ENCODE results near the gene DOK5. TPM values are rescaled to one million over a fixed set of nuclear protein-coding genes. Genes with fewer than 3 reads are reported as not detected.

DOK5 gene
- total and polyA plus RNA-seq, 10 of the 15 experiments (the other 5 are each of a cell fraction or from before 2014, with no cell fraction given), result 0.03 TPM; not detected in 9

DNA sequence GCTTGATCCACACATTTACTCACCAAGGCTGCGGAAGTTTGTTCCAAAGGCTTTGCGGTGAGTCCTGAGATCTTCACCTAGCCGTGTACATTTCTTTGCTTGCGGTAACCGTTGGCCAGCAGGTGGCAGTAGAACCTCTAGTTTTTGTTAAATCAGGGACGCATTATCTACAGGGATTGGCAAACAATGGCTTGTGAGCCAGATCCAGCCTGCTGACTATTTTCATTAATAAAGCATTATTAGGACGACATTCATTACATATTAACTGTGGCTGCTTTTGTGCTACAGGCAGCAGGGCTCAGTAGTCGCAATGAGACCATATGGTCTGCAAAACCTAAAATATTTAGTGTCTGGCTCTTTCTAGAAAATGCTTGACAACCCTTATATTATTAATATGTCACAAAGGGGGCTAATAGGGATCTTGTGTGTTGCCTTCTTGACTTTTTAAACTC is 174.1 kb downstream of the DOK5 start (continued):
- TF ChIP-seq ETV6 (conservative IDR thresholded peaks at IDR 0.05 in 1 of 2, IDR thresholded peaks at IDR 0.05 in 1 of 2; ENCODE audit: borderline replicate concordance in 1 of 2, low read depth in 1 of 2) (peak in 1 of 2 experiments; percentile 76; a peak in 1 of 4 replicates), ZSCAN29 (IDR thresholded peaks at IDR 0.05) (no peak), STAT1 (conservative IDR thresholded peaks at IDR 0.05) (no peak), CHD4 (IDR thresholded peaks at IDR 0.05) (no peak), BMI1 (IDR thresholded peaks at IDR 0.05; ENCODE audit: borderline replicate concordance) (no peak), SREBF2 (IDR thresholded peaks at IDR 0.05; ENCODE audit: low read length) (no peak), PAX5 (IDR thresholded peaks at IDR 0.05; ENCODE audit: borderline replicate concordance, low read depth, low read length) (no peak), RAD21 (IDR thresholded peaks at IDR 0.05; ENCODE audit: insufficient read depth, low read depth, low read length) (peak; percentile 73), HCFC1 (IDR thresholded peaks at IDR 0.05; ENCODE audit: low read length) (no peak), BCL11A (IDR thresholded peaks at IDR 0.05; ENCODE audit: low read depth, low read length) (no peak), KDM1A (IDR thresholded peaks at IDR 0.05; ENCODE audit: borderline replicate concordance) (no peak), ZNF207 (IDR thresholded peaks at IDR 0.05; ENCODE audit: borderline replicate concordance) (no peak), RB1 (IDR thresholded peaks at IDR 0.05; ENCODE audit: borderline replicate concordance) (peak; percentile 75), ZNF24 (IDR thresholded peaks at IDR 0.05) (no peak), TBL1XR1 (IDR thresholded peaks at IDR 0.05; ENCODE audit: low read depth, low read length) (no peak), NFYA (IDR thresholded peaks at IDR 0.05; ENCODE audit: borderline replicate concordance, low read depth, low read length) (no peak)
- TF ChIP-seq, protein P1, sequence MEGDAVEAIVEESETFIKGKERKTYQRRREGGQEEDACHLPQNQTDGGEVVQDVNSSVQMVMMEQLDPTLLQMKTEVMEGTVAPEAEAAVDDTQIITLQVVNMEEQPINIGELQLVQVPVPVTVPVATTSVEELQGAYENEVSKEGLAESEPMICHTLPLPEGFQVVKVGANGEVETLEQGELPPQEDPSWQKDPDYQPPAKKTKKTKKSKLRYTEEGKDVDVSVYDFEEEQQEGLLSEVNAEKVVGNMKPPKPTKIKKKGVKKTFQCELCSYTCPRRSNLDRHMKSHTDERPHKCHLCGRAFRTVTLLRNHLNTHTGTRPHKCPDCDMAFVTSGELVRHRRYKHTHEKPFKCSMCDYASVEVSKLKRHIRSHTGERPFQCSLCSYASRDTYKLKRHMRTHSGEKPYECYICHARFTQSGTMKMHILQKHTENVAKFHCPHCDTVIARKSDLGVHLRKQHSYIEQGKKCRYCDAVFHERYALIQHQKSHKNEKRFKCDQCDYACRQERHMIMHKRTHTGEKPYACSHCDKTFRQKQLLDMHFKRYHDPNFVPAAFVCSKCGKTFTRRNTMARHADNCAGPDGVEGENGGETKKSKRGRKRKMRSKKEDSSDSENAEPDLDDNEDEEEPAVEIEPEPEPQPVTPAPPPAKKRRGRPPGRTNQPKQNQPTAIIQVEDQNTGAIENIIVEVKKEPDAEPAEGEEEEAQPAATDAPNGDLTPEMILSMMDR (IDR thresholded peaks at IDR 0.05 in 2 of 3, conservative IDR thresholded peaks at IDR 0.05 in 1 of 3; ENCODE audit: control insufficient read depth in 2 of 3, extremely low read depth in 1 of 3, insufficient read depth in 1 of 3, low read depth in 3 of 3, low read length in 3 of 3), result peak; percentile 74 to 80 (median 76)
- TF ChIP-seq, protein P2, sequence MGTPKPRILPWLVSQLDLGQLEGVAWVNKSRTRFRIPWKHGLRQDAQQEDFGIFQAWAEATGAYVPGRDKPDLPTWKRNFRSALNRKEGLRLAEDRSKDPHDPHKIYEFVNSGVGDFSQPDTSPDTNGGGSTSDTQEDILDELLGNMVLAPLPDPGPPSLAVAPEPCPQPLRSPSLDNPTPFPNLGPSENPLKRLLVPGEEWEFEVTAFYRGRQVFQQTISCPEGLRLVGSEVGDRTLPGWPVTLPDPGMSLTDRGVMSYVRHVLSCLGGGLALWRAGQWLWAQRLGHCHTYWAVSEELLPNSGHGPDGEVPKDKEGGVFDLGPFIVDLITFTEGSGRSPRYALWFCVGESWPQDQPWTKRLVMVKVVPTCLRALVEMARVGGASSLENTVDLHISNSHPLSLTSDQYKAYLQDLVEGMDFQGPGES (IDR thresholded peaks at IDR 0.05), result no peak
